Ramos (cell line): ENCODE results near the gene USP11.

Experiments used
- in situ Hi-C: fragments of 300-500 bp; cut with MboI; formaldehyde crosslinking; loops from one replicate; pipeline ENCODE4 v1.14.3; 2022; ENCODE audit warnings: low sequenced_read_pairs; ENCODE audit not compliant: unreplicated experiment

The USP11 gene

DNA sequence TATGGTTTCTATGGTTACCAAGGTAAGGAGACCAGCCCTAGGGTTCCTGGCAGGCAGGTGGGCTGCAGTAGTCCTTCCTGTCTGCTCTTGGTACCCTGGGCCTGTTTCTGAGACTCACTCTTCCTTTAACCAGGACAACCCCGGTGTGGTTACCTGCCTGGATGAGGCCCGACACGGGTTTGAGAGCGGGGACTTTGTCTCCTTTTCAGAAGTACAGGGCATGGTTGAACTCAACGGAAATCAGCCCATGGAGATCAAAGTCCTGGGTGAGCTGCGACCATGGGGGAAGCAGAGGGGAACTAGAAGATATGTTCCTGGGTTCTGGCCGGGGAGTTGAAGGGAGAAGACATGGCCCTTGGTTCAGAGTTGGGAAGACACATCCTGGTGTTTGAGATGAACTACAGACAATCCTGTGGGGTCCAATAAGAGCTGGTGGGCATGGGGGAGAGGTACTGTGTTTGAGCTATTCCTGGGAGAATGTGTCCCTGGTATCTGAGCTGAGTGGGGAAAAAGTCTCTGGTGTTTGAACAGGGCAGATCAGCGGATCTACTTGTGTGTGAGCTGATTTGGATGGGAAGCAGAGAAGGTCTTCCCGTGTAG, 31.4 kb upstream of the USP11 start:
- in situ Hi-C loops = loop anchor here (25.0 kb wide), 1 partner anchor 336 kb away; no protein-coding TSS in a partner anchor

DNA sequence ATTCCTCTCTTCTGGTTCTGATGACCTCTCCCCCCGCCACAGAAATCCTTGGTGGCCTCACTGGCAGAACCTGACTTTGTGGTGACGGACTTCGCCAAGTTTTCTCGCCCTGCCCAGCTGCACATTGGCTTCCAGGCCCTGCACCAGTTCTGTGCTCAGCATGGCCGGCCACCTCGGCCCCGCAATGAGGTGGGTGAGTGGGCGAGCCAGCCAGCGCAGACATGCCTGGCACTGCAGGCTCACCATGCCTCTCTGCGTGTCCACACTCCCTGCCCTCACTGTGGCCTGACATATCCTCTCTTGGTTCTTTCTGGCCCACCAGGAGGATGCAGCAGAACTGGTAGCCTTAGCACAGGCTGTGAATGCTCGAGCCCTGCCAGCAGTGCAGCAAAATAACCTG, 30.5 kb upstream of the USP11 start:
- in situ Hi-C loops = loop anchor here (25.0 kb wide), 1 partner anchor 335 kb away; no protein-coding TSS in a partner anchor

DNA sequence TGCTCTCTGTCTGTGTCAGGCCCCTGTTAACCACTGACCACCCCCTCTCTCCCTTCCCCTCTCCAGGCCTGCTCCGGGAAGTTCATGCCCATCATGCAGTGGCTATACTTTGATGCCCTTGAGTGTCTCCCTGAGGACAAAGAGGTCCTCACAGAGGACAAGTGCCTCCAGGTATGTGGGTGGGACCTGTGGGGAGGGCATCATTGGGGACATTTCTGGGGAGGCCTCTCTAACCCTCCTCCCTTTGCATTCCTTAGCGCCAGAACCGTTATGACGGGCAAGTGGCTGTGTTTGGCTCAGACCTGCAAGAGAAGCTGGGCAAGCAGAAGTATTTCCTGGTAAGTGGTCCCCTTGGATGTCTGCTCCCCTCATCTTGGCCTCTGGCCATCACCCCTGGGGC, 29.9 kb upstream of the USP11 start:
- in situ Hi-C loops = loop anchor here (25.0 kb wide), 1 partner anchor 334 kb away; no protein-coding TSS in a partner anchor

DNA sequence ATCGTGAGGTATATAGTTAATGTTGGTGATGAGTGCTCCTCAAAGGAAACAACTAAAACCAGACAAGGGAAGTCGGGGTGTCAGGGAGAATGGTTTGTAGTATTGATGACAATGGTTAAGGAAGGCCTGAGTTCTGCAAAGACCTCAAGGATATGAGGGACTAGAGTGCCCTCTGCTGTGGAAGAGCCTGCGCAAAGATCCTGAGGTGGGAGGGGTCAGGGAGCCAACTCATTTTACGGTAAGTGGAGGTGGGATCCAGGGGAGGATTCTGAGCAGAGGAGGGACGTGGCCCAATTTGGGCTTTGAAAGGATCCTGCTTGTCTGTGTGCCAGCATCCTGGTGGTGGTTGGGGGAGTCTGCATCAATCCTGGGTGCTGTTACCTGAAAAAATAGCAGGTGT, 27.8 kb upstream of the USP11 start:
- in situ Hi-C loops = loop anchor here (25.0 kb wide), 1 partner anchor 332 kb away; no protein-coding TSS in a partner anchor

DNA sequence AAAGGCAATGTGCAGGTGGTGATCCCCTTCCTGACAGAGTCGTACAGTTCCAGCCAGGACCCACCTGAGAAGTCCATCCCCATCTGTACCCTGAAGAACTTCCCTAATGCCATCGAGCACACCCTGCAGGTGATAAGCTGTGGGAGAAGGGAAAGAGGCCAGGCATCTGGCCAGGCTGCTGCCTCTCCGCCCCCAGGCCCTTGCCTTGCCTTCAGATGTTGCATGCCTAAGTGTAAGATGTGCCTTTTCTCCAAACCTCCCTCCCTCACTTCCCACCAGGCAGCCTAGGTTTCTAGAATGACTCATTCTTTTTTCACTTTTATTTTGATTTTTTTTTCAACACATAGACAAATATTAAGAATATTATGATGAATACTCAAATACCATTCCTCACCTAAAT, 26.5 kb upstream of the USP11 start:
- in situ Hi-C loops = loop anchor here (25.0 kb wide), 1 partner anchor 331 kb away; no protein-coding TSS in a partner anchor

DNA sequence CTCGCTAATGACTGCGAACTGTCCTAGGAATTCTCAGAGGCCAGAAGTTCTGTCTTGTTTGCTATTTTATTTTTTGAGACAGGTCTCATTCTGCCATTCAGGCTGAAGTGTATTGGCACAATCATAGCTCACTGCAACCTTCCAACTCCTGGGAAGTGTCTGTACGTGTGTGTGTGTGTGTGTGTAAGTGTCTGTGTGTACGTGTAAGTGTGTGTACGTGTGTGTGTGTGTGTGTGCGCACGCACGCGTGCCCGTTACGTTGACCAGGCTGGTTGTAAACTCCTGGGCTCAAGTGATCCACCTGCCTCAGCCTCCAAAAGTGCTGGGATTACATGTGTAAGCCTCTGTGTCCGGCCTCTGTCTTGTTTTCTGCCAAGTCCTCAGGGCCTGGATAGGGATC, 24.7 kb upstream of the USP11 start:
- in situ Hi-C loops = loop anchor here (25.0 kb wide), 1 partner anchor 329 kb away; no protein-coding TSS in a partner anchor

DNA sequence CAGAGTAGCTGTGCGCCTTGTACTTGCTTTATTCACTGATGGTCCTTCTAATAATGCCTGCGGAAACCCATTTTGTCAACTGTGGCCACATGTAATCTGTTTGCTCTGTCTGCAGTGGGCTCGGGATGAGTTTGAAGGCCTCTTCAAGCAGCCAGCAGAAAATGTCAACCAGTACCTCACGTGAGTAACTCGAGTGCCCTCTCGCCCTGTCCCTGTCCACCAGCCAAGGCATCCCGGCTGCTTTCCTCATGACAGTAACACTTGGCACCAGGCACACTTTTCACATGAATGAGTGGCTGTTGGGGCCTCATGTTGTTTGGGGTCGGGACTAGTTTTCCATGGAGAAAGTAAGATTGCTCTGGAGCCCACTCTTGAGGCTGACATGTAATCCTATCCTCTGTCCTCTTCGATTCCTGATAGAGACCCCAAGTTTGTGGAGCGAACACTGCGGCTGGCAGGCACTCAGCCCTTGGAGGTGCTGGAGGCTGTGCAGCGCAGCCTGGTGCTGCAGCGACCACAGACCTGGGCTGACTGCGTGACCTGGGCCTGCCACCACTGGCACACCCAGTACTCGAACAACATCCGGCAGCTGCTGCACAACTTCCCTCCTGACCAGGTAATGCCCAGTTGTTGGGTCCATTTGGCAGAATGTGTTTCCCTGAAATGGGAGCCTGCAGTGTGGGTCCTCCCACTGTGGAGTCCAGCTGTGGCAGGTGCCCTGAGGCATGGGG, 23.1 kb upstream of the USP11 start:
- in situ Hi-C loops = loop anchor here (10.0 to 25.0 kb wide), 2 partner anchors 328 to 445 kb away; partner anchors contain the start of genes ELK1 and UXT

DNA sequence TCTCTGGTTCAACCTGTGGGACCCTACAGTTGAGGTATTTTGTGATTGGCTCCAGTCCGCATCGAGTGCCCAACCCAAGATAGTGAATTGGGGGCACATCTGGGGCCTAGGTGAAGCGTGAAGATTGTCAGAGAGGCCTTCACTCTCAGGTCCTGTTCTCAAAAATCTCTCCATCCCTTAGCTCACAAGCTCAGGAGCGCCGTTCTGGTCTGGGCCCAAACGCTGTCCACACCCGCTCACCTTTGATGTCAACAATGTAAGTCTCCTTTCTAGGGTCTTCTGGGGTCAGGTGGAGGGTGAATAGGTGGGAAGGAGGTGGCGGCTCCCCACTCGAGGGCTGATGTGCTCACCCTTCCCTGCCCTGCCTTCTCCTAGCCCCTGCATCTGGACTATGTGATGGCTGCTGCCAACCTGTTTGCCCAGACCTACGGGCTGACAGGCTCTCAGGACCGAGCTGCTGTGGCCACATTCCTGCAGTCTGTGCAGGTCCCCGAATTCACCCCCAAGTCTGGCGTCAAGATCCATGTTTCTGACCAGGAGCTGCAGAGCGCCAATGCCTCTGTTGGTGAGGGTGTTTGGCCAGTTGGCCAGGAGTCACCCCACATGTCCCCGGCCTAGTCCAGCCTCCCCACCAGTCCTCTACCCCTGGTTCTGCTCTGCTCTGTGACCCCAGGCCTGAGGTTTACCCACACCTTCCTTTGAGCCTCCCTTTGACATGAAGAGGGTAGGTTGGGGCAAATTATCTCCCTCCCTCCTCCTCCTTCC, 22.0 kb upstream of the USP11 start:
- in situ Hi-C loops = loop anchor here (10.0 to 25.0 kb wide), 2 partner anchors 326 to 444 kb away; partner anchors contain the start of genes ELK1 and UXT

DNA sequence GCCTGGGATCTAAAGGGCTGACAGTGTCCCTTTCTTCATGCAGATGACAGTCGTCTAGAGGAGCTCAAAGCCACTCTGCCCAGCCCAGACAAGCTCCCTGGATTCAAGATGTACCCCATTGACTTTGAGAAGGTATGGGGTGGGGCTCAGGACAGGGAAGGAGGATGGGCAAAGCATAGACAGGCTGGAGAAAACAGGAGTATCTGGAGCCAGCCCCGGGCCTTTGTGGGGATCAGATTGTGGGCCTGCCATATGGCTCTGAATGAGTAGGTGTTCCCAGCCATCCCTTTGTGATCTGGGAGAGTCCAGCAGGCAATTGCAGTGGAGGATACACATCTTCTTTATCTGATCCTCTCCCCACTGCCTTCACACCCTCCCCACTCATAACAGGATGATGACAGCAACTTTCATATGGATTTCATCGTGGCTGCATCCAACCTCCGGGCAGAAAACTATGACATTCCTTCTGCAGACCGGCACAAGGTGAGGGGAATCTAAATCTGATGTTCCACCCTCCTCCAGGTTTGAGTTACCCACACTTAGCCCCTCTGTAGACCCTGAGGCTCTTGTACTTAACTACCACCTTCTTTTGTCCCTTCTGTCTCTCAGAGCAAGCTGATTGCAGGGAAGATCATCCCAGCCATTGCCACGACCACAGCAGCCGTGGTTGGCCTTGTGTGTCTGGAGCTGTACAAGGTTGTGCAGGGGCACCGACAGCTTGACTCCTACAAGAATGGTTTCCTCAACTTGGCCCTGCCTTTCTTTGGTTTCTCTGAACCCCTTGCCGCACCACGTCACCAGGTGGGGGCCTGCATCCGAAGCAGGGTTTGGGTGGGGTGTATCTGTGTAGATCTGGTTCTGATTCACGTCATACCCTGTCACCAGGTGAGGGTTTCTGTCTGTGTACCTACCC, 20.2 kb upstream of the USP11 start:
- in situ Hi-C loops = loop anchor here (10.0 to 25.0 kb wide), 2 partner anchors 325 to 442 kb away; partner anchors contain the start of genes ELK1 and UXT

DNA sequence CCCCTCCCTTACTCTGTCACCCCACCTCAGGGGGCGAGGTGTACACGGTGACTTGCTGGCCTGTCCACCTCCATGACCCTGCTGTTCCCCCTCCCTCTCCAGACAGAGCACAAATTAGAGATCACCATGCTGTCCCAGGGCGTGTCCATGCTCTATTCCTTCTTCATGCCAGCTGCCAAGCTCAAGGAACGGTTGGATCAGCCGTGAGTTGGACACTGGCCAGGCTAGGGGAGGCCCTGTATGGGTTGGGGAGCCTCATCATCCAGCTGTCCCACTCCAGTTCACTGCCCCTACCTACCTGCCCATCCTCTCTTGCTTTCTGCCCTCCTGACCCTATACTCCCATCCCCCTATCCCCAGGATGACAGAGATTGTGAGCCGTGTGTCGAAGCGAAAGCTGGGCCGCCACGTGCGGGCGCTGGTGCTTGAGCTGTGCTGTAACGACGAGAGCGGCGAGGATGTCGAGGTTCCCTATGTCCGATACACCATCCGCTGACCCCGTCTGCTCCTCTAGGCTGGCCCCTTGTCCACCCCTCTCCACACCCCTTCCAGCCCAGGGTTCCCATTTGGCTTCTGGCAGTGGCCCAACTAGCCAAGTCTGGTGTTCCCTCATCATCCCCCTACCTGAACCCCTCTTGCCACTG, 18.3 kb upstream of the USP11 start:
- in situ Hi-C loops = loop anchor here (10.0 to 25.0 kb wide), 2 partner anchors 323 to 440 kb away; partner anchors contain the start of genes ELK1 and UXT

DNA sequence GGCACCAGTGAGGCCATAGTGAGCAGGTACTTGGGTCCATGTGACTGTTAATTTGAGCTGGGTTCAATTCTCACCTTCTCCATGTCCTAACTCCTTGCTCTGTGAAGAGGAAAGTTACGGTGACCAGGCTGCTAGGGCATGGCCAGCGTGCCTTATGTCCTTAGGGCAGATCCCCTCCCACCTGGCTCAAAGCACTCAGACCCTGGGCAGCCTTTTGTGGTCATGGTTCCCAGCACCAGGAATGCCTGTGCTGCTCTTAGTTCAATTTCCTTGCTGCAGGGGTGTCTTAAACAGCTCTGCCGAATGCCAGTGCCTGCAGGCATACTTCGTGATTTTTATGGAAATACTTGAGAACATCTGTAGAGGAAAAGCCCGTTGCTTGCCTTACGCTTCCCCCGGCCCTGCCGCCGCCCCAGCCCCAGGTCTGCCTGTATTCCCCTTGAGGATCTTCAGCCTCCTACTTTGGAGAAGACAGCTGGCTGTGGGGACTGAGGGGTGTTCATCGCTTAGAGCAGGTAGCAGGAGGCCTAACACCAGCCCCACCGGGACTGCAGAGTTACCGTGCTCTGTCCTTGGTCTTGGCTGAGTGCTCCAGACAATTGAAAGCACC, 17.4 kb upstream of the USP11 start:
- in situ Hi-C loops = loop anchor here (10.0 to 25.0 kb wide), 2 partner anchors 322 to 439 kb away; partner anchors contain the start of genes ELK1 and UXT

DNA sequence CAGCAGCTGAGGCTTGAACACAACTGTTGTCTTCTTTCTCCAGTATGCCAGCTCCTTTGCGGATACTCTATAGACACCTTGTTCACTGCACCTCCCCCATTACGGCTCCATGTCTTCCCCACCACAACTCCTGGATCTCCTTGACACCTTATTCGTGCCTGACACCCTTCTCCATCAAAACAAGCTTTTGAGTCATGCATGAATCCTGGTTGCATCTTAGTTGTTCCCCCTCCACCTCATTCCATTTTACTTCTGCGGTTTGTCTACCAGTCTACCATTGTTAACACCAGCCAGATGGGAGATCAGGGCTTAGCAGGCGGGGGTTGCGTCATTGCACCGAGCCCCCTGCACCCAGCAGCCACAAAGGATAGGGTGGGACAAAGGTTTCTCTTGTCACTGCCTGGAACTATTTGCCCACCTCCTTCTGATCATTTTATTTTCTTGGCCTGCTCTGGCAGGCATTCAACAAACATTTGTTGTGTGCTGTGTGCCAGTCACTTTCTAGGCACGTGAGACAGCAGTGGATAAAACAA, 16.4 kb upstream of the USP11 start:
- in situ Hi-C loops = loop anchor here (10.0 to 25.0 kb wide), 2 partner anchors 321 to 438 kb away; partner anchors contain the start of genes ELK1 and UXT

DNA sequence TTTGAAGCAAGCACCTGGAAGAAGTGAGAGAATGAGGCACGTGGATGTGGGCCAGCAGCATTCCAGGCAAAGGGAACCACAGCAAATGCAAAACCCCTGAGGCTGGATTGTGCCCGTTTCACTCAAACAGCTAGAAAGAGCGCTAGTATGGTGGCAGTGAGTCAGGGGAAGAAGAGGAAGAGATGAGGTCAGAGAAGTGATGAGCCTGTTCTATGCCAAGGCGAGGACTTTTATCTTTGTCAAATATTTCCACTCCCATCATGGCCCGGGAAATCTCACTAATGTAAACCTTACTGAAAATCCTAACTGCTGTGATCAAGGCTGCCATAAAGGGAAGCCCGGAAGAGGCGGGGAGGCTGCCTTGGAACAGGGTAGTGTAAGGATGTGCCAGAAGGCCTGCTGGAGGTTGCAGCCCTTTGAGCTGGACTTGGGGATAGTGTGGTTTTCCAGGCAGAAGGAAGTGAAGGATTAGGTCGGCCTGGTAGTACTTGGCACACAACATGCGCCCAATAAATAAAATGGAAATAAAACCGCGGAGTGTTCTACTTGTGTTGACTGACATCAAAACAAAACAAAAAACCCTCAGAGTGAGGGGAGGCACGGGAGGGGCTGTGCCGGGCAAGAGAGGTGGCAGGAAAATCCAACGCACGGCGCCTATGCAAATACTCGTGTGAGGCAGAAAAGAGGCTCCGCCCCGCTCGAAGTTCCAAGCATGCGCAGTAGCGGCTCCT, 15.5 kb upstream of the USP11 start:
- in situ Hi-C loops = loop anchor here (10.0 to 25.0 kb wide), 2 partner anchors 320 to 438 kb away; partner anchors contain the start of genes ELK1 and UXT

DNA sequence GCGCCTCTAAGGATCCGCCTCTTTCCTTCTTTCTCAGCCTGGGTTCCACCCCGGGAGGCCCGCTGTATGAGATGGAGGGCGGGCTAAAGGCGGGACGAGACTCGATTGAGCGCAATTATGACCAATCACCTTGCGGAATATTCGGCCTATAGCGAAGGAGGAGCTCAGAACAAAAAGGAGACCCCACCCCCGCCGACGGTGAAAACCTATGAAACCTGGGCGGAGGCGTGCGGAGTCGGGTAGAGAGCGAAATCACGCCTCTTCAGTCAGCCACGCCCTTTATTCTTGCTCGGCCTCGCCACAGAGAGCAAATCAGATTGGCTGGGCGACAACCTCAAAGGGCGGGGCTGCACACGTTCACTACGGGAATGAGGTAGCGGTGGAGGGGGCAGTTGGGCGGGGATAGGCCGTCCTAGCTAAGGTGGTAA, 14.9 kb upstream of the USP11 start:
- in situ Hi-C loops = loop anchor here (10.0 to 25.0 kb wide), 2 partner anchors 319 to 437 kb away; partner anchors contain the start of genes ELK1 and UXT

DNA sequence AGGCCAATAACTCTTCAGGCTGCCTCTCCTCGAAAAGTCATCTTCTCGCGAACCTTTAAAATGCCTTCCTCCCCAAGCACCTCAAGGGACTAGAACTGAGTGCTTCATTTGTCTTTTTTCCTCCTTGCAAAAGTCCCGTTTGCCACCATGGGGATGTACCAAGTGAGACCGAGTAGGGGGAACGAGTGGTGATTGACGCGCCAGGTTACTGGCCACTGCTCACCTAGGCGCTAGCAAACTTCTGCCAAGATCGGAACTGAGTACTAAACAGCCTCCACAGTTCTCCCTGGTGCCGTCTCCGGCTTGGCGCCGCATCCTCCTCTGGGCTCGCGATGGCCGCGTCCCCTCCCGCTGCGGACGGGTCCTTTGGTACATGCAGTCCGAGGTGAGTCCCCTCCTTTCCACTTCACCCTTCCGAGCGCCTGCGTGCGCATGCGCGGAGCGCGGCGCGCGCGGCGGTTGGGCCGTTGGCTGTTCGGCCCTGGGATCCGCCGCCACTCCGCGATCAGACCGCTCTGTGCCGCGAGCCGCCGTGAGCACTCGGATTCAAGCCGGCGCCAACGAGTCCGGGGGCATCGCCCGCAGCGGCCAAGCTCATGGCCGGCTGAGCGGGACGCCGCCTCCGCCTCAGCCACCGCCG, 14.4 kb upstream of the USP11 start, which contains the start of gene CDK16:
TSS of gene CDK16 (plus strand) at position 402 of the 640 bp plus-strand sequence. CDS start 4,877 bp downstream, outside the sequence.
- in situ Hi-C loops = loop anchor here (10.0 to 25.0 kb wide), 2 partner anchors 319 to 436 kb away; partner anchors contain the start of genes ELK1 and UXT
